A673 (cell line): ENCODE results near the gene HTRA2.

ENCODE experiments used
- EZH2 ChIP-seq: fragments of 200-600 bp; sonication (generic); IDR thresholded peaks from 2 replicates; pipeline ENCODE4 v1.6.1; 2017; ENCODE audit warnings: borderline replicate concordance, low read depth, mild to moderate bottlenecking, mixed read lengths, antibody characterized with exemption, low read length; ENCODE audit not compliant: poor library complexity, severe bottlenecking
- TF ChIP-seq, protein P1 (sequence below): fragments of 300-800, 200-600 bp; sonication (generic); conservative IDR thresholded peaks from 2 replicates; pipeline ENCODE4 v1.5.1; 2017; ENCODE audit warnings: low read depth, mild to moderate bottlenecking, antibody characterized with exemption, low read length, moderate library complexity, mixed read lengths

- TF ChIP-seq, protein P1, sequence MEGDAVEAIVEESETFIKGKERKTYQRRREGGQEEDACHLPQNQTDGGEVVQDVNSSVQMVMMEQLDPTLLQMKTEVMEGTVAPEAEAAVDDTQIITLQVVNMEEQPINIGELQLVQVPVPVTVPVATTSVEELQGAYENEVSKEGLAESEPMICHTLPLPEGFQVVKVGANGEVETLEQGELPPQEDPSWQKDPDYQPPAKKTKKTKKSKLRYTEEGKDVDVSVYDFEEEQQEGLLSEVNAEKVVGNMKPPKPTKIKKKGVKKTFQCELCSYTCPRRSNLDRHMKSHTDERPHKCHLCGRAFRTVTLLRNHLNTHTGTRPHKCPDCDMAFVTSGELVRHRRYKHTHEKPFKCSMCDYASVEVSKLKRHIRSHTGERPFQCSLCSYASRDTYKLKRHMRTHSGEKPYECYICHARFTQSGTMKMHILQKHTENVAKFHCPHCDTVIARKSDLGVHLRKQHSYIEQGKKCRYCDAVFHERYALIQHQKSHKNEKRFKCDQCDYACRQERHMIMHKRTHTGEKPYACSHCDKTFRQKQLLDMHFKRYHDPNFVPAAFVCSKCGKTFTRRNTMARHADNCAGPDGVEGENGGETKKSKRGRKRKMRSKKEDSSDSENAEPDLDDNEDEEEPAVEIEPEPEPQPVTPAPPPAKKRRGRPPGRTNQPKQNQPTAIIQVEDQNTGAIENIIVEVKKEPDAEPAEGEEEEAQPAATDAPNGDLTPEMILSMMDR, result no peak
- no peak for TF ChIP-seq EZH2
Measured at GRCh38 chr2:74540291-74540690, 10.6 kb downstream of the HTRA2 start.
